ENCODE data around the gene ATP6V0A1. TPM values are rescaled to one million over a fixed set of nuclear protein-coding genes. Genes with fewer than 3 reads are reported as not detected.
"Not testable (repeated sequence)": the region's sequence is repeated elsewhere in the genome, so short reads cannot be mapped to it uniquely, and the experiment has no call there.

Gene ATP6V0A1
- total RNA-seq, 1 experiment from 2014 or later: 21.0 TPM

GRCh38 chr17:42454987-42455386 is 3.7 kb upstream of the ATP6V0A1 start:
- H3K4me3 ChIP-seq (ENCODE audit: insufficient read depth, low read depth, low read length); H3K36me3 ChIP-seq (replicated peaks; ENCODE audit: control insufficient read depth, insufficient read depth, low read length); DNase-seq; H3K27me3 ChIP-seq (ENCODE audit: control insufficient read depth, insufficient read depth, low read length): not testable (repeated sequence)

- Histone ChIP-seq H3K27me3 (ENCODE audit: control insufficient read depth, insufficient read depth, low read length) (no peaks in the 10 kb centered on the region), H3K36me3 (replicated peaks; ENCODE audit: control insufficient read depth, insufficient read depth, low read length) (peaks cover 2% of the 10 kb centered on the region), H3K4me3 (ENCODE audit: insufficient read depth, low read depth, low read length) (no peak overlapping the region)
- DNase-seq: no peak
These were observed 2.2 kb upstream of the ATP6V0A1 start for GRCh38 chr17:42456223-42457106.

- no peaks in the 10 kb centered on the region for H3K27me3 ChIP-seq (ENCODE audit: control insufficient read depth, insufficient read depth, low read length)
- peaks cover 3% of the 10 kb centered on the region for H3K36me3 ChIP-seq (replicated peaks; ENCODE audit: control insufficient read depth, insufficient read depth, low read length)
- DNase-seq: no peak
- no peak overlapping the region for H3K4me3 ChIP-seq (ENCODE audit: insufficient read depth, low read depth, low read length)
These were observed 1.4 kb upstream of the ATP6V0A1 start for GRCh38 chr17:42457107-42457792.

- Histone ChIP-seq H3K27me3 (ENCODE audit: control insufficient read depth, insufficient read depth, low read length) (no peaks in the 10 kb centered on the region), H3K36me3 (replicated peaks; ENCODE audit: control insufficient read depth, insufficient read depth, low read length) (peaks cover 3% of the 10 kb centered on the region), H3K4me3 (ENCODE audit: insufficient read depth, low read depth, low read length) (peak overlapping the region; percentile 76)
- DNase-seq: peak; percentile 74
These were observed 650 bp downstream of the ATP6V0A1 start for GRCh38 chr17:42459256-42459800.

- DNase-seq: peak; percentile 25
- Histone ChIP-seq H3K36me3 (replicated peaks; ENCODE audit: control insufficient read depth, insufficient read depth, low read length) (peaks cover 3% of the 10 kb centered on the region), H3K27me3 (ENCODE audit: control insufficient read depth, insufficient read depth, low read length) (no peaks in the 10 kb centered on the region), H3K4me3 (ENCODE audit: insufficient read depth, low read depth, low read length) (no peak overlapping the region)
These were observed 1.2 kb downstream of the ATP6V0A1 start for GRCh38 chr17:42459801-42460281.

GRCh38 chr17:42460371-42460770 is 1.7 kb downstream of the ATP6V0A1 start:
- H3K36me3 ChIP-seq (replicated peaks; ENCODE audit: control insufficient read depth, insufficient read depth, low read length): peaks cover 3% of the 10 kb centered on the region
- no peak overlapping the region for H3K4me3 ChIP-seq (ENCODE audit: insufficient read depth, low read depth, low read length)
- no peaks in the 10 kb centered on the region for H3K27me3 ChIP-seq (ENCODE audit: control insufficient read depth, insufficient read depth, low read length)
- DNase-seq: no peak

- Histone ChIP-seq H3K4me3 (ENCODE audit: insufficient read depth, low read depth, low read length) (no peak overlapping the region), H3K27me3 (ENCODE audit: control insufficient read depth, insufficient read depth, low read length) (no peaks in the 10 kb centered on the region), H3K36me3 (replicated peaks; ENCODE audit: control insufficient read depth, insufficient read depth, low read length) (peaks cover 10% of the 10 kb centered on the region)
- DNase-seq: no peak
These were observed 5.3 kb downstream of the ATP6V0A1 start for GRCh38 chr17:42463976-42464400.

- H3K36me3 ChIP-seq (replicated peaks; ENCODE audit: control insufficient read depth, insufficient read depth, low read length): peaks cover 9% of the 10 kb centered on the region
- H3K27me3 ChIP-seq (ENCODE audit: control insufficient read depth, insufficient read depth, low read length): no peaks in the 10 kb centered on the region
- H3K4me3 ChIP-seq (ENCODE audit: insufficient read depth, low read depth, low read length): no peak overlapping the region
- DNase-seq: no peak
These were observed 9.2 kb downstream of the ATP6V0A1 start for GRCh38 chr17:42467889-42468288.

GRCh38 chr17:42472709-42473521 is 14.2 kb downstream of the ATP6V0A1 start:
- peaks cover 14% of the 10 kb centered on the region for H3K36me3 ChIP-seq (replicated peaks; ENCODE audit: control insufficient read depth, insufficient read depth, low read length)
- no peak for DNase-seq
- no peaks in the 10 kb centered on the region for H3K27me3 ChIP-seq (ENCODE audit: control insufficient read depth, insufficient read depth, low read length)
- no peak overlapping the region for H3K4me3 ChIP-seq (ENCODE audit: insufficient read depth, low read depth, low read length)

GRCh38 chr17:42474276-42474675 is 15.6 kb downstream of the ATP6V0A1 start:
- Histone ChIP-seq H3K4me3 (ENCODE audit: insufficient read depth, low read depth, low read length) (no peak overlapping the region), H3K27me3 (ENCODE audit: control insufficient read depth, insufficient read depth, low read length) (no peaks in the 10 kb centered on the region), H3K36me3 (replicated peaks; ENCODE audit: control insufficient read depth, insufficient read depth, low read length) (peaks cover 13% of the 10 kb centered on the region)
- DNase-seq: no peak

- H3K27me3 ChIP-seq (ENCODE audit: control insufficient read depth, insufficient read depth, low read length): no peaks in the 10 kb centered on the region
- no peak for DNase-seq
These were observed 16.4 kb downstream of the ATP6V0A1 start for GRCh38 chr17:42475121-42475520.

GRCh38 chr17:42475835-42476234 is 17.2 kb downstream of the ATP6V0A1 start:
- Histone ChIP-seq H3K4me3 (ENCODE audit: insufficient read depth, low read depth, low read length) (no peak overlapping the region), H3K36me3 (replicated peaks; ENCODE audit: control insufficient read depth, insufficient read depth, low read length) (peaks cover 12% of the 10 kb centered on the region), H3K27me3 (ENCODE audit: control insufficient read depth, insufficient read depth, low read length) (no peaks in the 10 kb centered on the region)
- DNase-seq: no peak

More at GRCh38 chr17:42475121-42475520, 16.4 kb downstream of the ATP6V0A1 start:
- no peak overlapping the region for H3K4me3 ChIP-seq (ENCODE audit: insufficient read depth, low read depth, low read length)
- peaks cover 13% of the 10 kb centered on the region for H3K36me3 ChIP-seq (replicated peaks; ENCODE audit: control insufficient read depth, insufficient read depth, low read length)

GRCh38 chr17:42476411-42476810 is 17.7 kb downstream of the ATP6V0A1 start:
- H3K36me3 ChIP-seq (replicated peaks; ENCODE audit: control insufficient read depth, insufficient read depth, low read length): peaks cover 12% of the 10 kb centered on the region
- no peak for DNase-seq
- H3K27me3 ChIP-seq (ENCODE audit: control insufficient read depth, insufficient read depth, low read length): no peaks in the 10 kb centered on the region
- no peak overlapping the region for H3K4me3 ChIP-seq (ENCODE audit: insufficient read depth, low read depth, low read length)

GRCh38 chr17:42477173-42477572 is 18.5 kb downstream of the ATP6V0A1 start:
- Histone ChIP-seq H3K27me3 (ENCODE audit: control insufficient read depth, insufficient read depth, low read length) (no peaks in the 10 kb centered on the region), H3K36me3 (replicated peaks; ENCODE audit: control insufficient read depth, insufficient read depth, low read length) (peaks cover 12% of the 10 kb centered on the region), H3K4me3 (ENCODE audit: insufficient read depth, low read depth, low read length) (no peak overlapping the region)
- no peak for DNase-seq

Data from H7 (cell line).